Thymus (tissue), 11 donors: ENCODE results near the gene MRPS27. TPM values are rescaled to one million over a fixed set of nuclear protein-coding genes. Genes with fewer than 3 reads are reported as not detected.

Experiments used
- DNase-seq, 9 donors: peaks; one replicate each; pipeline ENCODE4 v3.0.0-alpha.2; 2013; ENCODE audit warnings: low spot score in 9 of 9, low read depth in 6 of 9, missing footprints in 1 of 9
- H3K27ac ChIP-seq, 2 donors: one replicate each; pipeline ENCODE4 v1.5.1; 2013; ENCODE audit warnings: control low read depth in 1 of 2, low read depth in 1 of 2, low read length in 1 of 2, mild to moderate bottlenecking in 1 of 2, moderate library complexity in 1 of 2
- H3K27me3 ChIP-seq, 2 donors: one replicate each; pipeline ENCODE4 v1.5.1; 2013; ENCODE audit warnings: low read length in 1 of 2; ENCODE audit not compliant: control insufficient read depth in 2 of 2, insufficient read depth in 1 of 2
- H3K36me3 ChIP-seq, 2 donors: one replicate each; pipeline ENCODE4 v1.5.1; 2013; ENCODE audit warnings: low read length in 1 of 2, mild to moderate bottlenecking in 1 of 2, moderate library complexity in 1 of 2; ENCODE audit not compliant: control insufficient read depth in 2 of 2, insufficient read depth in 2 of 2
- H3K4me1 ChIP-seq, 2 donors: one replicate each; pipeline ENCODE4 v1.5.1; 2013; ENCODE audit warnings: low read length in 2 of 2; ENCODE audit not compliant: control insufficient read depth in 2 of 2, insufficient read depth in 2 of 2
- H3K4me3 ChIP-seq, 2 donors: one replicate each; pipeline ENCODE4 v1.5.1; 2013; ENCODE audit warnings: low read length in 2 of 2, control low read depth in 1 of 2, mild to moderate bottlenecking in 1 of 2
- H3K9me3 ChIP-seq, 2 donors: one replicate each; pipeline ENCODE4 v1.5.1; 2013; ENCODE audit warnings: low read length in 1 of 2, mild to moderate bottlenecking in 1 of 2; ENCODE audit not compliant: control insufficient read depth in 2 of 2, insufficient read depth in 1 of 2
- WGBS: extraction: QIAGEN DNeasy Blood & Tissue Kit; methylation state at CpG from one replicate; pipeline ENCODE4 v1.1.7; 2013; 5-methylcytosine and 5-hydroxymethylcytosine counted together
- polyA plus RNA-seq: library from polyadenylated mRNA; stranded (reverse); fragments of 200-250 nt; gene quantifications from one replicate; pipeline ENCODE4 v1.2.3, GENCODE V29; 2013
- total RNA-seq: library from RNA; stranded (reverse); fragments of 120-200 nt; gene quantifications from one replicate; pipeline ENCODE4 v1.2.4, GENCODE V29; 2013
- donor health status: healthy.

MRPS27 gene
- total and polyA plus RNA-seq, 2 donors: 27.9 to 46.0 TPM

- H3K4me1 ChIP-seq: no peaks in the 10 kb centered on the region
- peaks cover 7 to 14% of the 10 kb centered on the region in 2 donors for H3K36me3 ChIP-seq
- 97% methylated on average over 6 of the region's 6 CpGs for WGBS
- H3K27ac ChIP-seq: no peak overlapping the region
- no peaks in the 10 kb centered on the region for H3K9me3 ChIP-seq
- no peak overlapping the region for H3K4me3 ChIP-seq
- no peaks in the 10 kb centered on the region for H3K27me3 ChIP-seq
- DNase-seq: no peak
Observed at GRCh38 chr5:72290356-72291133, 29.5 kb downstream of the MRPS27 start.

GRCh38 chr5:72288924-72289323, 31.1 kb downstream of the MRPS27 start:
- Histone ChIP-seq H3K4me1 (no peaks in the 10 kb centered on the region), H3K9me3 (no peaks in the 10 kb centered on the region), H3K4me3 (no peak overlapping the region), H3K27ac (no peak overlapping the region), H3K27me3 (no peaks in the 10 kb centered on the region), H3K36me3 (peaks cover 7 to 14% of the 10 kb centered on the region in 2 donors)
- WGBS: 97% methylated on average over 2 of the region's 2 CpGs
- DNase-seq: no peak

DNA sequence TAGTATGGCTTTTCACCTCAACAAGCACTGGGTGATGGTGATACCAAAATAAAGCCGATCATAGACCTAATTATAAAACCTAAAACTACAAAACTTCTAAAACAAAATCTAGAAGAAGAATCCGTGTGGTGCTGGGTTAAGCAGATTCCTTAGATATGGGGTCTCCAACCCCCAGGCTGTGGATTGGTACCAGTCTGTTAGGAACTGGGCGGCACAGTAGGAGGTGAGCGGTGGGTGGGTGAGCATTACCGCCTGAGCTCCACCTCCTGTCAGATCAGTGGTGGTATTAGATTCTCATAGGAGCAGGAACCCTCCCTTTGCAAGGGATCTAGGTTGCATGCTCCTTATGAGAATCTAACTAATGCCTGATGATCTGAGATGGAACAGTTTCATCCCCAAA, 33.2 kb downstream of the MRPS27 start:
- no peak for DNase-seq
- WGBS: 98% methylated on average over 5 of the region's 5 CpGs
- no peak overlapping the region for H3K4me3 ChIP-seq
- H3K27ac ChIP-seq: no peak overlapping the region
- no peaks in the 10 kb centered on the region for H3K4me1 ChIP-seq
- H3K9me3 ChIP-seq: no peaks in the 10 kb centered on the region
- H3K36me3 ChIP-seq: peaks cover 4 to 14% of the 10 kb centered on the region in 2 donors
- no peaks in the 10 kb centered on the region for H3K27me3 ChIP-seq

DNA sequence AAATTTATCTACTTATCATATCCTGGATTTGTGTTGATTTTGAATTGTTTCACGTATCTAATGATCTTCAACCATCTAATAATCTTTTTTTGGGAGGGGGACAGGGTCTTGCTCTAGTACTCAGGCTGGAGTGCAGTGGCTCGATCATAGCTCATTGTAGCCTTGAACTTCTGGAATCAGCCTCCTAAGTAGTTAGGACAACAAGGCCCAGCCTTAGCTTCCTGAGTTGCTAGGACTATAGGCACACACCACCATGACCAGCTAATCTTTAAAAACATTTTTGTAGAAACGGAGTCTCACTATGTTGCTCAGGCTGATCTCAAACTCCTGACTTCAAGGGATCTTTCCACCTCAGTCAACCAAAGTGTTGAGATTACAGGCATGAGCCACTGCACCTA, 34.6 kb downstream of the MRPS27 start:
- DNase-seq: no peak
- Histone ChIP-seq H3K9me3 (no peaks in the 10 kb centered on the region), H3K4me1 (no peaks in the 10 kb centered on the region), H3K4me3 (no peak overlapping the region), H3K36me3 (peaks cover 4 to 12% of the 10 kb centered on the region in 2 donors), H3K27me3 (no peaks in the 10 kb centered on the region), H3K27ac (no peak overlapping the region)
- 97% methylated on average over 3 of the region's 3 CpGs for WGBS

DNA sequence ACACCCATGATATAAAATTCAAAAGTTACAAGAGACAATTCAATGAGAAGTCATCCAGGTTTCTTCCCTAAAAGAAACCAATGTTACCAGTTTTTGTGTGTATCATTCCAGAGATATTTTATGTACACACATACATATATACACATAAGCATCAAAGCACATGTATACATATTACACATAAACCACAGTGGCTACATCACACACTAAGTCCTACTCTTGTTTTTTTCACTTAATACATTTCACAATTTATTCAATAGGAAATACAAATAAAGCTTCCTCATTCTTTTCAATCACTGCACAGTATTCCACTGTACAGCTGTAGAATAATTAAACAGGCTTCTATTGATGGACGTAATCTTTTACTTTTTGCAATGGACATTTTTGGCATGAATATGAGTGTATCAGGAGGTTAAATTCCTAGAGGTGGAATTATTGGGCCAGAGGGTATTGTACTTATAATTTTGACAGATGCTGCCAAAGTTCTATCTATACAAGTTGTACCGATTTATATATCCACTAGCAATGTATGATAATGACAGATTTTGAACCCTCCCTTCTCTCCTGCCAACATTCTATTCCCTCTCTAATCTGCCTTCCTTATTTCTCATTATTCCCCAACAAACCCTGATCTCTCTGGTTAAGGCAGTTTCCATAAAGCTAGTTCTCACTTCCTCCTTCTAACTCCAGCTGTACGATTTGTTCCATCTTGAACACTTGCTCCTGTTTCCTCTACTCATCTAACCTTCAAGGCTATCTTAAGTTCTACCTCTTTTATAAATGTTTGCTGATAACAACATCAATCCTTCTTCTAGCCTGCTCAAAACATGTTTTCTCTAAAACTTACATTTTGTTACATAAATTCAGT, 35.2 kb downstream of the MRPS27 start:
- no peak for DNase-seq
- Histone ChIP-seq H3K4me3 (no peak overlapping the region), H3K4me1 (no peaks in the 10 kb centered on the region), H3K9me3 (no peaks in the 10 kb centered on the region), H3K36me3 (peaks cover 4 to 12% of the 10 kb centered on the region in 2 donors), H3K27me3 (no peaks in the 10 kb centered on the region), H3K27ac (no peak overlapping the region)
- WGBS: 93% methylated on average over 3 of the region's 3 CpGs

- no peaks in the 10 kb centered on the region for H3K9me3 ChIP-seq
- no peaks in the 10 kb centered on the region for H3K27me3 ChIP-seq
- over 99% methylated on average over 2 of the region's 2 CpGs for WGBS
- no peak for DNase-seq
- H3K36me3 ChIP-seq: peaks cover 0 to 12% of the 10 kb centered on the region in 2 donors
- no peaks in the 10 kb centered on the region for H3K4me1 ChIP-seq
- H3K27ac ChIP-seq: no peak overlapping the region
- no peak overlapping the region for H3K4me3 ChIP-seq
Observed at GRCh38 chr5:72283358-72283757, 36.7 kb downstream of the MRPS27 start.

- no peaks in the 10 kb centered on the region for H3K9me3 ChIP-seq
- H3K36me3 ChIP-seq: peaks cover 0 to 12% of the 10 kb centered on the region in 2 donors
- H3K27me3 ChIP-seq: no peaks in the 10 kb centered on the region
- no peak for DNase-seq
- no peak overlapping the region for H3K4me3 ChIP-seq
- WGBS: over 99% methylated on average over 2 of the region's 2 CpGs
- H3K4me1 ChIP-seq: no peaks in the 10 kb centered on the region
- H3K27ac ChIP-seq: no peak overlapping the region
Observed at GRCh38 chr5:72282878-72283277, 37.2 kb downstream of the MRPS27 start.

DNA sequence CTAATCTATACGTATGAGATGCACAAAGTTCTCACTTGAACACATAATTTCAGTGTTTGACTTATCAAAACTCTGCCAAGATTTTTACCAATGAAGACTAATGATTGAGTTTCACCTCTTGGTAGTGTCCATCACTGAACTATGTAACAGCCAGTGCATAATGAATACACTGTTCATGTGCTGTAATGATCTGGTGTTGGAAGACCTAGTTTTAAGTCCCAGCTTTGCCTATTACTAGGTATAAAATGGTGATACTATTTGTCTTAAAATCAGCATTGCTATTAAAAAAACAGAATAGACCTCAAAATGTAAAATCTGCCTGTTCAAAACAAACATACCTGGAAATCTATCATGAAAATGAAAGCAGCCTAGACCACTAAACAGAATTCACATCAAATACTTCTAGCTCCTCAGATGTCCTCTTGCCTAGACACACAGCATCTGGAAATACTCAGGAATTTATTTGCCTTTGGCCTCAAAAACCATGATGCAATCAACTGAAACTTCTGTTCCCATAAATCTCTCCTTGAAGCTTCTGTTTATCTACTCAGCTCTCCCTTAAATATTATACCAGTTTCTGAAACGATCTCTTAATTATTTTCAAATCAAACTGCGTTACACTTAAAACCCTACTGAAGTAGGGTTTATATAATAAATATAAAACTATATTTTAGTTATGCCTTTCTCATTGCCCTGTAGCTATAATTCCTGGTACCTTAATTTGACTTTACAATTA, 38.1 kb downstream of the MRPS27 start:
- H3K36me3 ChIP-seq: peaks cover 0 to 14% of the 10 kb centered on the region in 2 donors
- no peaks in the 10 kb centered on the region for H3K27me3 ChIP-seq
- no peaks in the 10 kb centered on the region for H3K4me1 ChIP-seq
- H3K27ac ChIP-seq: no peak overlapping the region
- H3K9me3 ChIP-seq: no peaks in the 10 kb centered on the region
- no peak overlapping the region for H3K4me3 ChIP-seq
- DNase-seq: no peak
- 94% methylated on average over 3 of the region's 3 CpGs for WGBS

DNA sequence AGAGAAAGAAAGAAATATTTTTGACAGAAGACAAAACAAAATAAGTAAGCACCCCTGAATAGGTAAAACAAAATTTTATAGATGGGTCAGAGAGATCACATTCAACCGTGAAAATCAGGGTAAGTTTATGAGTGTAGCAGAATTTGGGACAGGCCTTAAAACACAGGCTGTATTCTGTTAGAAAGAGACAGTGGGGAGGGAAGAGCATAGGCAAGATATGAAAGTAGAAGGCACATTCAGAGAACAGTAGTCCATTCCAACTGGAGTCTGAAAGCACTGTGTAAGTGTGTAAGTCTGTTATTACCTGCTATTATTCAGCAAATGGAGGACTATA, 38.6 kb downstream of the MRPS27 start:
- Histone ChIP-seq H3K36me3 (peaks cover 0 to 12% of the 10 kb centered on the region in 2 donors), H3K27ac (no peak overlapping the region), H3K4me1 (no peaks in the 10 kb centered on the region), H3K27me3 (no peaks in the 10 kb centered on the region), H3K4me3 (no peak overlapping the region), H3K9me3 (no peaks in the 10 kb centered on the region)
- 96% methylated on average over 1 of the region's 1 CpG for WGBS
- DNase-seq: no peak
